Panc1 (cell line): Measurements from ENCODE around the gene GPR137C.

Experiments
- POLR2AphosphoS5 ChIP-seq: IDR thresholded peaks from 2 replicates; pipeline ENCODE4 v1.6.1; 2012; ENCODE audit warnings: mild to moderate bottlenecking, low read depth, low read length, moderate library complexity
- REST ChIP-seq, 2 experiments: IDR thresholded peaks; 2 replicates each; pipeline ENCODE4 v1.6.1; 2011 to 2012; ENCODE audit warnings: low read depth in 2 of 2, control low read depth in 1 of 2, low read length in 1 of 2, mild to moderate bottlenecking in 1 of 2, moderate library complexity in 1 of 2; ENCODE audit not compliant: insufficient read depth in 1 of 2
- SIN3A ChIP-seq: IDR thresholded peaks from 2 replicates; pipeline ENCODE4 v1.6.1; 2012; ENCODE audit warnings: low read depth, mild to moderate bottlenecking, low read length, moderate library complexity, borderline replicate concordance; ENCODE audit not compliant: insufficient read depth
- TCF7L2 ChIP-seq: IDR thresholded peaks from 2 replicates; pipeline ENCODE4 v1.6.1; 2011; ENCODE audit warnings: mild to moderate bottlenecking, low read depth, low read length, inconsistent platforms
- TF ChIP-seq, protein P1 (sequence below): fragments of 450-650 bp; IDR thresholded peaks from 2 replicates; pipeline ENCODE4 v1.5.1; 2017; ENCODE audit warnings: mild to moderate bottlenecking

DNA sequence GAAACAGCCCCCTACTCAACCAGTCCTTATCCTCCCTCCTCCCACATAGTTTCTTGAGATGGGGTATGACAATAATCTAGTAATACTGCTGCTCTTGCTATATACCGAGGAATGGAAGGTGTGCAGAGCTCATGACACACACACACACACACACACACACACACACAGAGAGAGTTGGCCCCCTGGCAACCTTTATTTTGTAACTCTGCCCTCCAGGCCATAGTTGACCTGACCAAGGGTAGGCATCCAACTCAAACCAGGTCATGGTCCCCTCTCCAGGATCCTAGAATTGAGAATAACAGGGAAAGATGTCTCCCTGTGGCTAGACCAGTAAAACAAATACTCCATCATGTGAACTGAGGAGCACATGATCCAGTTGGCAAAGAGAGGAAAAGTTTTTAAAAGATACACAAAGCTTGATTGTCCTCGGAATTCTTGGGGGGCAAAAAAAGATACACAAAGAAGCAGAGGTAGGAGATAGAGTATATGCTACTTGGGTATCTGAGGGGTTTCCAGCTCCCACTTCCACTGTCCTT lies 131.4 kb downstream of the GPR137C start:
- TF ChIP-seq POLR2AphosphoS5 (no peak), REST (IDR thresholded peaks at IDR 0.05; ENCODE audit: insufficient read depth in 1 of 2, low read depth in 2 of 2, low read length in 1 of 2) (no peak), SIN3A (no peak), TCF7L2 (no peak)
- TF ChIP-seq, protein P1, sequence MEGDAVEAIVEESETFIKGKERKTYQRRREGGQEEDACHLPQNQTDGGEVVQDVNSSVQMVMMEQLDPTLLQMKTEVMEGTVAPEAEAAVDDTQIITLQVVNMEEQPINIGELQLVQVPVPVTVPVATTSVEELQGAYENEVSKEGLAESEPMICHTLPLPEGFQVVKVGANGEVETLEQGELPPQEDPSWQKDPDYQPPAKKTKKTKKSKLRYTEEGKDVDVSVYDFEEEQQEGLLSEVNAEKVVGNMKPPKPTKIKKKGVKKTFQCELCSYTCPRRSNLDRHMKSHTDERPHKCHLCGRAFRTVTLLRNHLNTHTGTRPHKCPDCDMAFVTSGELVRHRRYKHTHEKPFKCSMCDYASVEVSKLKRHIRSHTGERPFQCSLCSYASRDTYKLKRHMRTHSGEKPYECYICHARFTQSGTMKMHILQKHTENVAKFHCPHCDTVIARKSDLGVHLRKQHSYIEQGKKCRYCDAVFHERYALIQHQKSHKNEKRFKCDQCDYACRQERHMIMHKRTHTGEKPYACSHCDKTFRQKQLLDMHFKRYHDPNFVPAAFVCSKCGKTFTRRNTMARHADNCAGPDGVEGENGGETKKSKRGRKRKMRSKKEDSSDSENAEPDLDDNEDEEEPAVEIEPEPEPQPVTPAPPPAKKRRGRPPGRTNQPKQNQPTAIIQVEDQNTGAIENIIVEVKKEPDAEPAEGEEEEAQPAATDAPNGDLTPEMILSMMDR: no peak
